ENCODE results near the gene EBF3. TPM values are rescaled to one million over a fixed set of nuclear protein-coding genes. Genes with fewer than 3 reads are reported as not detected.

EBF3 gene
- total RNA-seq, 1 donor from 2014 or later = not detected

DNA sequence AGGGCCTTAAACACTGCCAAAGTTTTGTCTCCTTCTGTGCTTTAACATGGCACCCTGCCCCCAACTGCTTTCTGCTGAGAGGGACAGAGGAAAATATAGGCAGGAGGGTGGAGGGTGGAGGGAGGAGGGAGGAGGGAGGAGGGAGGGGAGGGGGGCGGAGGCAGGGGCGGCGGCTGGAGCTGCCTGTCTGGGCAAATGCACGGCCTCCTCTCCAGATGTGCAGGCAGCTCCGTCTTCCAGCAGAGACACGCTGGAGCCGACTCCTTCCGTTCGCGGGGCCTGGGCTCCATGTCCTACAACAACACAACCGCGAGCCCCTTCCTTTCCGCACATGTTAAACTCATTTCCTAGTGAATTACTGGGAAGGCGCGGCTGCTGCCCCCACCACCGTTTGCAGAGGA is 14.2 kb downstream of the EBF3 start:
- no peak for DNase-seq (ENCODE audit: low read depth)
- no peak overlapping the region for H3K4me3 ChIP-seq (ENCODE audit: low read depth, low read length)
- TF ChIP-seq, protein P1, sequence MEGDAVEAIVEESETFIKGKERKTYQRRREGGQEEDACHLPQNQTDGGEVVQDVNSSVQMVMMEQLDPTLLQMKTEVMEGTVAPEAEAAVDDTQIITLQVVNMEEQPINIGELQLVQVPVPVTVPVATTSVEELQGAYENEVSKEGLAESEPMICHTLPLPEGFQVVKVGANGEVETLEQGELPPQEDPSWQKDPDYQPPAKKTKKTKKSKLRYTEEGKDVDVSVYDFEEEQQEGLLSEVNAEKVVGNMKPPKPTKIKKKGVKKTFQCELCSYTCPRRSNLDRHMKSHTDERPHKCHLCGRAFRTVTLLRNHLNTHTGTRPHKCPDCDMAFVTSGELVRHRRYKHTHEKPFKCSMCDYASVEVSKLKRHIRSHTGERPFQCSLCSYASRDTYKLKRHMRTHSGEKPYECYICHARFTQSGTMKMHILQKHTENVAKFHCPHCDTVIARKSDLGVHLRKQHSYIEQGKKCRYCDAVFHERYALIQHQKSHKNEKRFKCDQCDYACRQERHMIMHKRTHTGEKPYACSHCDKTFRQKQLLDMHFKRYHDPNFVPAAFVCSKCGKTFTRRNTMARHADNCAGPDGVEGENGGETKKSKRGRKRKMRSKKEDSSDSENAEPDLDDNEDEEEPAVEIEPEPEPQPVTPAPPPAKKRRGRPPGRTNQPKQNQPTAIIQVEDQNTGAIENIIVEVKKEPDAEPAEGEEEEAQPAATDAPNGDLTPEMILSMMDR (conservative IDR thresholded peaks at IDR 0.05; ENCODE audit: low read depth, low read length) = no peak

DNA sequence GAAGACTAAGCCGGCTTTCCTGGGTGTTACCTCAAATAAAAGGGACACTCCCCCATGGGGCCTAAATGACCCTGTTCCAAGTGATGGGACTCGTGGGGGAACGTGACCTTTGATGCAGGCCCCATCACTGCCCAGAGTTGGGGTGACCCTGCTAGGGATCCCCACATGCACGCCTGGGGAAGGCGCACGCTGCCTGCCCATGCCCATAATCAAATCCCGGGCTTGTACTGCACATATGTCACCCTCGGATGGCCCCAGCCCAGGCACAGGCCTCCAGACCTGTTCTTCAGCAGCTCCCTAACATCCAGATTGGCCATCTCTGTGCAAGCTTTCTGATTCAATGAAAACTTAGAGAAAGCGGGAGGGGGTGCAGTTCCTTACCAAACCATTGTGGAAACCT is 14.7 kb downstream of the EBF3 start:
- H3K4me3 ChIP-seq (ENCODE audit: low read depth, low read length) = no peak overlapping the region
- TF ChIP-seq, protein P1 (conservative IDR thresholded peaks at IDR 0.05; ENCODE audit: low read depth, low read length) = no peak
- DNase-seq (ENCODE audit: low read depth) = no peak

DNA sequence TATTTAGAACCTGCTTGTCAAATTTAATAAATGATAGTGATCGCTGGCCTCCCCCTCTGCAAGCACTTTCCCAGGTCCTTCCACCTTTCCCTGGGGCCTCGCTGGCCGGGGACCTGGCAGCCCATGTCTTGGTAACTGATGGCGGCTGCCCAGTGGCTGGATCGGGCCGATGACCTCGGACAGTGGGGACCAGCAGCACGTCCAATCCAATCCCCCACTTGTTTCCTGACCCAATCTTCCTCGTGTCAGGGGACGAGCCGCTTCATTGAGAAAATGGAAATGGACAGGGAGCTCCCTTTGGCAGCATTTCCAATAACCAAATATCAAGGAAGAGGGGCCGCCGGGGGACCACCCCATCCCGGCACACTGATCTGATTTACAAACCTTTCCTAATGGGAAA is 17.2 kb downstream of the EBF3 start:
- TF ChIP-seq, protein P1 (conservative IDR thresholded peaks at IDR 0.05; ENCODE audit: low read depth, low read length) = no peak
- no peak for DNase-seq (ENCODE audit: low read depth)
- H3K4me3 ChIP-seq (ENCODE audit: low read depth, low read length) = no peak overlapping the region

DNA sequence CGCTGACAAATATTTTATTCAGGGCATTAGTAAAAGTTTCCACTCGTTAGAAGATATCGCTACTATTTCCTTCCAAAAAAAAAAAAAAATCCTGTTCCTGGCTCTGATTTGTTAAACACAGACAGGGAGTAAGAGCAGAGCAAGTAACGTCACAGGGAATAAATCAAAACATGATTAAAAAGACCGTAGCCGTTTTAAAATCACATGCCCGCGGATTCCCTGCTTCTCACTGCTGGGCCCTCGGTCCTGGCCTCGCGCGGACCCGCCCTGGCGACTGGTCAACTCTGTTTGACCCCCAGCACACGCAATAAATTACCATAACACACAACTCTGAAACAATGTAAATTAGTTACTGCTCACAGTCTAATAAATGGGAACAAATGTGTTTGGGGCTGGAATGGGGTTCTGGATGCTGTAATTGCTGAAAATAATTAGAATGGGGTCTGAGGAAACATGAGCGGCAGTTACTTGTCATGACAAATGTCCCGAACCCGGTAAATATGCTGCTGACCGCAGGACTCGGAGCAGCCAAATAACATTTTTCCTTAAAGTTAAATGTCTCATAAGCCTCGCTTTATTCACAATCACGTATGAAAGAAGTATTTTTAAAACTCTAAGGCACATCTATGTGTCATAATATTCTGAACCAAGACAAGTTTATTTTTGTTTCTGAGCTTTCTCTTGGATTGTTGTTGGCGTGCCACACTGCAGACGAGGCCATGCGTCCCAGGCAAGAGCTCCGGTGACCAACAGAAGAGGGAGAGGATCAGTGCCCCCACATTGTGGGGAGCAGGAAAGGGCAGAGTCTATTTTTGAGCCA is 17.9 kb downstream of the EBF3 start:
- TF ChIP-seq, protein P1 (conservative IDR thresholded peaks at IDR 0.05; ENCODE audit: low read depth, low read length) = no peak
- DNase-seq (ENCODE audit: low read depth) = no peak
- no peak overlapping the region for H3K4me3 ChIP-seq (ENCODE audit: low read depth, low read length)

DNA sequence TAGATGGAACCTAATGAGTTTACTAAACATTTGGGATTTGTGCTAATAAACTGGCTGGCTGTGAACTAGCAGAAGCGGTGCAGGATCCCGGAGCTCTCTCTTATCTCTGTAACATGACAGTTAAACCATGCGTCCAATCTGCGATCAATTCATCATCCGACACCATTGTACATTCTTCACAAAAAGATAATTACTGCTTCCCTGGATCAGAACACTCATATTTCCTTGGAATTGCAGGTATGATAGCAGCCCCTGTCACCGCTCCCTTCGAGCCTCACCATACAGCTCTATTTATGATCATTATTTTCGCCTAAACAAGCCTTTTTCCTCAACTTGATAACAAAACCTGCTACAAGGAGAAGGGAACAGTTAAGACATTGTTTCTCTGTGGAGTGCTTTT is 18.5 kb downstream of the EBF3 start:
- no peak overlapping the region for H3K4me3 ChIP-seq (ENCODE audit: low read depth, low read length)
- DNase-seq (ENCODE audit: low read depth) = no peak
- TF ChIP-seq, protein P1 (conservative IDR thresholded peaks at IDR 0.05; ENCODE audit: low read depth, low read length) = no peak

DNA sequence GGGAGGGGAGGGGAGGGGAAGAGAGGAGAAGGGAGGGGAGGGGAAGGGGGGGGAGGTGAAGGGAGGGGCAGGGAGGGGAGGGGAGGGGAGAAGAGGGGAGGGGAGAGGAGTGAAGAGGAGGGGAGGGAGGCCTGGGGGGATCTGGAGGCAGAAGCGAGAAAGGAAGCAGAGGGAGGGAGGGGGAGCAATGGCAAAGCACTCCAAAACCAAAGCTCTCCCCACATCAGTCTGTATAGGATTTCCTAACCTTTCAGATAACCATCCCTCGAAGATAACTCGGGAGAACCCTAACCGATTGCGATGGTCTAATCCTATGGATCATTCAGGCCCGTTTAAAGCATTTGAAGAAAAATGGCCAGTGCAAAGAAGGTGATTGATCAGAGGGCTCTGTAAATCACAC is 19.0 kb downstream of the EBF3 start:
- no peak overlapping the region for H3K4me3 ChIP-seq (ENCODE audit: low read depth, low read length)
- TF ChIP-seq, protein P1 (conservative IDR thresholded peaks at IDR 0.05; ENCODE audit: low read depth, low read length) = no peak
- no peak for DNase-seq (ENCODE audit: low read depth)

DNA sequence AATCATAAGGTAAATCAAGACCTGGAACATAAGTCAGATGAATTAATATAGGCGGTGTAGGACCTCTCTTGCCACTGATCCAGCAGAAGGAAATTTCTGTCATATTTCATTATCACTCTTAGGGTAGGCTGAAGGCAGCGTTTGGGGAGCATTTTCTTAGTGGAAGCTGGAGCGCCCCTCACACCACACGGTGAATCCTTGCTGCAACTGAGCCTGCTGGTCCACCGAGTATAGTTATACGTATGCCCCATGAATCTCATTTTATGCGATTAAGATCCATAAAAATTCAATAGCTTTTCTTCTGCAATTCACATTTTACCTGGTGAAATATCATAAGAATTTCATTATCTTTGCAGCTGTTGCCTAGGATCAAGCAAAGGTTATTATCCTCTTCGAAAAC is 19.6 kb downstream of the EBF3 start:
- H3K4me3 ChIP-seq (ENCODE audit: low read depth, low read length) = no peak overlapping the region
- TF ChIP-seq, protein P1 (conservative IDR thresholded peaks at IDR 0.05; ENCODE audit: low read depth, low read length) = no peak
- DNase-seq (ENCODE audit: low read depth) = no peak

Measured in epithelial cell of proximal tubule (primary cell).